H1 (cell line): ENCODE data around the gene ITPR3. TPM values are rescaled to one million over a fixed set of nuclear protein-coding genes. Genes with fewer than 3 reads are reported as not detected.
A peak's percentile ranks its signal among the peaks of the same experiment; 100 is the strongest.

Experiments used
- ASH2L ChIP-seq: fragments of 200-600, 300-600 bp; sonication (generic); IDR thresholded peaks from one replicate; pipeline ENCODE4 v1.7.1; 2017; ENCODE audit warnings: low read length
- CBX5 ChIP-seq: fragments of 300-800, 300-1000 bp; sonication (generic); IDR thresholded peaks from 2 replicates; pipeline ENCODE4 v1.7.1; 2016; ENCODE audit warnings: antibody characterized with exemption, low read length, low read depth
- CBX8 ChIP-seq: fragments of 300-800, 300-1000 bp; sonication (generic); IDR thresholded peaks from 2 replicates; pipeline ENCODE4 v1.7.1; 2016; ENCODE audit warnings: low read depth, low read length, borderline replicate concordance
- CEBPB ChIP-seq: IDR thresholded peaks from 2 replicates; pipeline ENCODE4 v1.6.1; 2012; ENCODE audit warnings: low read depth, low read length
- CTBP2 ChIP-seq: IDR thresholded peaks from 2 replicates; pipeline ENCODE4 v1.7.0; 2011; ENCODE audit warnings: borderline replicate concordance, mild to moderate bottlenecking, moderate library complexity, mixed read lengths, low read length; ENCODE audit not compliant: insufficient read depth, insufficient read length
- FOSL1 ChIP-seq: IDR thresholded peaks from 2 replicates; pipeline ENCODE4 v1.6.1; 2011; ENCODE audit warnings: mild to moderate bottlenecking, low read depth, low read length, moderate library complexity; ENCODE audit not compliant: insufficient read depth
- GABPA ChIP-seq: IDR thresholded peaks from 2 replicates; pipeline ENCODE4 v1.6.1; 2011; ENCODE audit warnings: mild to moderate bottlenecking, low read length, moderate library complexity, borderline replicate concordance; ENCODE audit not compliant: insufficient read depth
- HDAC2 ChIP-seq, 2 experiments: fragments of 300-600 bp in 1 of 2; sonication (generic) in 1 of 2; IDR thresholded peaks; 2 replicates each; pipeline ENCODE4 v1.6.1; 2011 to 2012; ENCODE audit warnings: low read depth in 2 of 2, low read length in 2 of 2, mild to moderate bottlenecking in 2 of 2, moderate library complexity in 2 of 2, borderline replicate concordance in 1 of 2, inconsistent platforms in 1 of 2
- KDM1A ChIP-seq: fragments of 200-600, 300-600 bp; sonication (generic); IDR thresholded peaks from 2 replicates; pipeline ENCODE4 v1.7.1; 2016; ENCODE audit warnings: mild to moderate bottlenecking, low read length, borderline replicate concordance
- KDM5A ChIP-seq: fragments of 200-600 bp; IDR thresholded peaks from 2 replicates; pipeline ENCODE4 v1.7.1; 2012; ENCODE audit warnings: mild to moderate bottlenecking, low read length, inconsistent platforms, mixed read lengths
- MAX ChIP-seq: IDR thresholded peaks from 2 replicates; pipeline ENCODE4 v1.6.1; 2012; ENCODE audit warnings: inconsistent platforms
- NANOG ChIP-seq: IDR thresholded peaks from 2 replicates; pipeline ENCODE4 v1.6.1; 2011; ENCODE audit warnings: low read length, low read depth, mild to moderate bottlenecking, inconsistent platforms; ENCODE audit not compliant: insufficient read depth, poor library complexity, severe bottlenecking
- NRF1 ChIP-seq: IDR thresholded peaks from 2 replicates; pipeline ENCODE4 v1.6.1; 2011; ENCODE audit warnings: mild to moderate bottlenecking, low read depth, low read length, improper control_type of control experiment
- POLR2AphosphoS5 ChIP-seq: IDR thresholded peaks from 2 replicates; pipeline ENCODE4 v1.6.1; 2011; ENCODE audit warnings: low read depth, low read length
- RNF2 ChIP-seq: fragments of 200-900, 300-1000 bp; sonication (generic); IDR thresholded peaks from 2 replicates; pipeline ENCODE4 v1.7.1; 2016; ENCODE audit warnings: borderline replicate concordance, low read depth, mild to moderate bottlenecking, antibody characterized with exemption, low read length; ENCODE audit not compliant: poor library complexity, severe bottlenecking; ENCODE audit errors: missing control alignments
- SIRT6 ChIP-seq: IDR thresholded peaks from one replicate; pipeline ENCODE4 v1.7.1; 2012; ENCODE audit warnings: low read length, inconsistent platforms
- SP2 ChIP-seq: IDR thresholded peaks from 2 replicates; pipeline ENCODE4 v1.6.1; 2012; ENCODE audit warnings: mild to moderate bottlenecking, low read length, inconsistent platforms
- SUZ12 ChIP-seq: fragments of 200-600 bp; sonication (generic); IDR thresholded peaks from 2 replicates; pipeline ENCODE4 v1.6.1; 2012; ENCODE audit warnings: mild to moderate bottlenecking, inconsistent platforms, low read length, moderate library complexity, mixed read lengths
- TAF1 ChIP-seq: IDR thresholded peaks from 2 replicates; pipeline ENCODE4 v1.6.1; 2011; ENCODE audit warnings: mild to moderate bottlenecking, low read depth, low read length
- ZNF274 ChIP-seq: IDR thresholded peaks from 2 replicates; pipeline ENCODE4 v1.7.0; 2012; ENCODE audit warnings: low read length, borderline replicate concordance; ENCODE audit errors: extremely low read depth
- polyA plus RNA-seq, 7 experiments: library from polyadenylated mRNA; depleted of rRNA in 3 of 7; stranded (reverse) in 5 of 7; unstranded in 2 of 7; fragments of >200 nt in 5 of 7; fragments of 200-250 nt in 2 of 7; gene quantifications; 1 replicate in 5 of 7; 2 replicates in 1 of 7; 4 replicates in 1 of 7; pipeline versions ENCODE4 v1.2.1 to v1.2.3, GENCODE V29; 2011 to 2013; ENCODE audit warnings: missing spikeins in 2 of 7, mixed read lengths in 2 of 7
- total RNA-seq: library from RNA; stranded (reverse); fragmentation: NEBNext Ultra II Directional; extraction: Animal tissue kit (Norgen Biotek cat#: 25700); gene quantifications from 2 replicates; pipeline ENCODE4 v1.2.1, GENCODE V29; 2021

The ITPR3 gene
- total and polyA plus RNA-seq, 2 of the 8 experiments (the other 6 are each of a cell fraction or from before 2014, with no cell fraction given) = 29.1 to 45.7 TPM

- TF ChIP-seq RNF2 (no peak), KDM5A (no peak), NRF1 (no peak), GABPA (no peak), ZNF274 (no peak), KDM1A (no peak), HDAC2 (IDR thresholded peaks at IDR 0.05; ENCODE audit: borderline replicate concordance in 1 of 2, low read depth in 2 of 2, low read length in 2 of 2) (0 out of 4 replicates have a peak, but pooled peaks of 1 of the 2 experiments have one; percentile 64), SP2 (no peak), MAX (no peak), FOSL1 (no peak), SIRT6 (no peak), TAF1 (no peak), CBX5 (no peak), CTBP2 (peak; percentile 10), CBX8 (no peak), ASH2L (peak; percentile 39), SUZ12 (0 out of 2 replicates have a peak, but pooled peaks have one; percentile 47), CEBPB (peak; percentile 67; the same call in 1 of the 2 replicates), NANOG (no peak), POLR2AphosphoS5 (no peak)
Measured at GRCh38 chr6:33620158-33620855, 815 bp upstream of the ITPR3 start (continued).
